GM13976 (cell line): ENCODE data around the gene OR2L13.
"Not testable (repeated sequence)": the region's sequence is repeated elsewhere in the genome, so short reads cannot be mapped to it uniquely, and the experiment has no call there.

Source experiments
- DNase-seq: peaks from one replicate; pipeline ENCODE4 v3.0.0; 2012; ENCODE audit warnings: low spot score
- in situ Hi-C: fragments of 300-500 bp; cut with MboI; formaldehyde crosslinking; loops from one replicate; pipeline ENCODE4 v1.12.0; 2022; ENCODE audit warnings: low sequenced_read_pairs, mixed read lengths, inconsistent platforms; ENCODE audit not compliant: unreplicated experiment
- TF ChIP-seq, protein P1 (sequence below): IDR thresholded peaks from 2 replicates; pipeline ENCODE4 v1.5.1; 2012; ENCODE audit warnings: borderline replicate concordance, mild to moderate bottlenecking; ENCODE audit not compliant: insufficient read depth; ENCODE audit errors: extremely low read depth, missing control alignments, control extremely low read depth

Gene OR2L13

DNA sequence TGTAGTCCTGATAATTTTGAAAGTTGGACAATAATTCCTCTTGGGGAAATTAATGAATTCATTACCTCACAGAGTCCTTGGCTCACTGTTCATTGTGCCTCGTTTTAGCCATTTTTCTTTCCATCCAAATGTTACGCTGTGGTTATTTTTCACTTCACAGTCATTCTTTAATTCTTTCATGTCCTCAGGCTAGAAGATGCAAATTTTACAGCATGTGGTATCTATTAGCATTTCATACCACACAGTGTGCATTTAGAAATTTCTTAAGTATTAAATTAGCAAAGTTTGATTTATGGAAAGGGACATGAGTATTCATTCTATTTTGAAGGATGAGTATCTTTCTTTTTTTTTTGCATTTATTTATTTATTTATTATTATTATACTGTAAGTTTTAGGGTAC, 29.9 kb upstream of the OR2L13 start:
- in situ Hi-C loops: no loop called here
- TF ChIP-seq, protein P1, sequence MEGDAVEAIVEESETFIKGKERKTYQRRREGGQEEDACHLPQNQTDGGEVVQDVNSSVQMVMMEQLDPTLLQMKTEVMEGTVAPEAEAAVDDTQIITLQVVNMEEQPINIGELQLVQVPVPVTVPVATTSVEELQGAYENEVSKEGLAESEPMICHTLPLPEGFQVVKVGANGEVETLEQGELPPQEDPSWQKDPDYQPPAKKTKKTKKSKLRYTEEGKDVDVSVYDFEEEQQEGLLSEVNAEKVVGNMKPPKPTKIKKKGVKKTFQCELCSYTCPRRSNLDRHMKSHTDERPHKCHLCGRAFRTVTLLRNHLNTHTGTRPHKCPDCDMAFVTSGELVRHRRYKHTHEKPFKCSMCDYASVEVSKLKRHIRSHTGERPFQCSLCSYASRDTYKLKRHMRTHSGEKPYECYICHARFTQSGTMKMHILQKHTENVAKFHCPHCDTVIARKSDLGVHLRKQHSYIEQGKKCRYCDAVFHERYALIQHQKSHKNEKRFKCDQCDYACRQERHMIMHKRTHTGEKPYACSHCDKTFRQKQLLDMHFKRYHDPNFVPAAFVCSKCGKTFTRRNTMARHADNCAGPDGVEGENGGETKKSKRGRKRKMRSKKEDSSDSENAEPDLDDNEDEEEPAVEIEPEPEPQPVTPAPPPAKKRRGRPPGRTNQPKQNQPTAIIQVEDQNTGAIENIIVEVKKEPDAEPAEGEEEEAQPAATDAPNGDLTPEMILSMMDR: no peak

DNA sequence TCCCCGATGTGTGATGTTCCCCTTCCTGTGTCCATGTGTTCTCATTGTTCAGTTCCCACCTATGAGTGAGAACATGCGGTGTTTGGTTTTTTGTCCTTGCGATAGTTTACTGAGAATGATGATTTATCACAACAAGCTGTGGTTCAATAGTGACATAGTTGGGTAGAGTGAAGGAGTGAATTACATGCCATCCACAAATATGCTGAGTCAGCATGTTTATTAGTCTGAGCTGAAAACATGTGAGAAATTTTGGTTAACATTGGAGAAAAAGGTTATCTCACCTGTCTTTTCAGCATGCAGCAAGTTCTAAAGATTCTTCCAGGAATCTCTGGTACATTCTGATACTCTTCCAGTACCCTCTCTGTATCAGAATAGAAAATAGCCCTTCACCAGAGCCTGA, 29.4 kb upstream of the OR2L13 start:
- in situ Hi-C loops: no loop called here
- TF ChIP-seq, protein P1: no peak

More for the DNA sequence above, 29.9 kb upstream of the OR2L13 start:
- no peak for DNase-seq

DNA sequence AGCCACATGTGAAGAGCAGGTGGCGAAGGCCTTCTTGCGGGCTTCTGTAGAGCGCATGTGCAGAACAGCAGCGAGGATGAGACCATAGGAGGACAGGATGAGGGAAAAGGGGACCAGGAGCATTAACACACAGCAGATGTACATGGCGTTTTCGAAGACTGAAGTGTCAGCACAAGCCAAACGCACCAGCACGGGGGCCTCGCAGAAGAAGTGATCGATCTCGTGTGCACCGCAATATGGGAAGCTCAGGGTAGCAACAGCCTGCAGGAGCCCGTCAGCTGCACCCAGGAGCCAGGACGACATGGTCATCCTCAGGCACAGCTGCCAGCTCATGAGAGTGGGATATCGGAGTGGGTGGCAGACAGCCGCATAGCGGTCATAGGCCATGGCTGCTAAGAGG, 11.1 kb upstream of the OR2L13 start:
- DNase-seq, in situ Hi-C loops: not testable (repeated sequence)

More for the DNA sequence above, 29.4 kb upstream of the OR2L13 start:
- no peak for DNase-seq

DNA sequence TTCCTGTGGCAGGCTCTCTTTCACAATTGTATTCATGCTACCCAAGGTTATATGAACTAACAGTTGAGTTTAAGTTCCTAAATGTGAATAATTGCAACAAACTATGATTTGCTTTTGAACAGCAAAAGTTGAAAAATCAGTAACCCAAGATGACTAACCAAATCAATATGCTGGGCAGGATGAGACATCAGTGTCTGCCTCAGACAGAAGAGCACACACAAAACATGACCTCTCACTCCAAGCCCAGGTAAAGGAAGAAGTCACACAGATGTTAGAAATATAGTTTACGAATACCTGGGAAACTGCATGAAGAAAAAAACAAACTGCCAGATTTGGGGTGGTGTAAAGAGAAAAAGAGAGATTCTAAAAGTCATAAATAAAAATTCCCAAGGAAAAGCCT, 3.5 kb downstream of the OR2L13 start:
- TF ChIP-seq, protein P1: no peak
- in situ Hi-C loops: no loop called here

DNA sequence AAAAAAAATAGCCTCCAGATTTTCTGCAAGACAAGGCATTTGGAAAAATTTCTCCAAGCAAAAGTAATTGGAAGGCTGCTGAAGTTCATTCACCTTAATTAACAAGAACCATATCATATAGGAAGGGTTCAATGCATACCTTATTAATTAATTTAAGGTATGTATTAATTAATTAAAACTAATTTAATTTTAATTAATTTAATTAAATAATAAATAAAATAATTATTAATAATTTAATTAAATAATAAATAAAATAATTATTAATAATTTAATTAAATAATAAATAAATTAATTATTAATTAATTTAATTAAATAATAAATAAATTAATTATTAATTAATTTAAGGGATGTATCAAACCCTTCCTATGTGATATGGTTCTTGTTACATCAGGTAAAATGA, 7.9 kb downstream of the OR2L13 start:
- TF ChIP-seq, protein P1: no peak
- DNase-seq: no peak
- in situ Hi-C loops: no loop called here

More for the DNA sequence above, 3.5 kb downstream of the OR2L13 start:
- DNase-seq: no peak

DNA sequence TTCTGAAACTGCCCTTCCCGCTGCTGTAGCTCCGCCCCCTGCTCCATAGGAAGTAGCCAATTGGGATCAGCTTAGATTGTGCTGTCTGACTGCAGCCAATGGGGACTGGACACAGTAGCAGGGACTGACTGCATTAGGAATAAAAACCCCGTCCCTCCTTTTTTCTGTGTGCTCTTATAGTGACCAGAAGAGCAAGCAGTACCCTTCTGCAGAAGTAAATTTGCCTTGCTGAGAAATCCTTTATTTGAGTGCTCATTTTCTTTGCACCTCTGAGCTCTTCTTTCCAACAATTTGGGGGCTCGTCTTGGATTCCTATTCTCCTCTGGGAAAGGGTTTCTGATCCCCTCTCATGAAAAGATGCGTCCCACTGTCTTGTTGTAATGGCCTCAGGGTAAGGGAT, 16.2 kb downstream of the OR2L13 start:
- in situ Hi-C loops: no loop called here
- TF ChIP-seq, protein P1: no peak
- no peak for DNase-seq

DNA sequence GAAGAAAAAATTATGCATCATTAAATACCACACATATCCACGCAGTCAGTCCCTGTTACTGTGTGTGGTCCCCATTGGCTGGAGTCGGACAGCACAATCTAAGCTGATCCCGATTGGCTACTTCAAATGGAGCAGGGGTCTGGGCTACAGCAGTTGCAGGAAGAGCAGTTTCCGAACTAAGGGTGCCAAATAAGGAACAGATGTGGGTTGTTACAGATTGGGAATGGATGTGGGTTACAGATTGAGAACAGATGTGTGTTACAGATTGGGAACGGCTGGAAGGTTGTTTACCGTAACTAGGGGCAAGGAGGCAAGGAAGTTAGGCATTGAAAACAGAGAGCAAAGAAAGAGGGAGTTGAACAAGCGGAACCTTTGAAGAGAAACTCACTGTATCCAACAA, 19.9 kb downstream of the OR2L13 start:
- TF ChIP-seq, protein P1: no peak
- DNase-seq: no peak
- in situ Hi-C loops: no loop called here
